SU-DHL-6 (cell line): ENCODE measurements around the gene ABCF2.

Experiments
- H2AFZ ChIP-seq: fragments of 200-600 bp; sonication (generic); 2 replicates; pipeline ENCODE4 v1.6.1; 2014; ENCODE audit warnings: low read depth, mild to moderate bottlenecking, moderate library complexity, mixed read lengths, antibody characterized with exemption, low read length; ENCODE audit not compliant: severe bottlenecking
- H3F3A ChIP-seq: fragments of 200-600 bp; shearing (Covaris generic); 2 replicates; pipeline ENCODE4 v1.6.0; 2016; ENCODE audit warnings: antibody characterized with exemption, mild to moderate bottlenecking; ENCODE audit not compliant: insufficient read depth
- H3K27ac ChIP-seq: fragments of 200-600 bp; sonication (generic); 2 replicates; pipeline ENCODE4 v1.5.1; 2016; ENCODE audit warnings: low read depth, mild to moderate bottlenecking, low read length, moderate library complexity, mixed read lengths
- H3K27me3 ChIP-seq: fragments of 200-600 bp; sonication (generic), shearing (Covaris generic); 2 replicates; pipeline ENCODE4 v1.6.0; 2014; ENCODE audit warnings: mild to moderate bottlenecking, low read length
- H3K36me3 ChIP-seq: fragments of 200-600 bp; sonication (generic); 2 replicates; pipeline ENCODE4 v1.6.1; 2014; ENCODE audit warnings: mild to moderate bottlenecking, low read length, mixed read lengths
- H3K4me2 ChIP-seq: fragments of 300-600, 200-600 bp; shearing (Covaris generic), sonication (generic); 2 replicates; pipeline ENCODE4 v1.6.0; 2014; ENCODE audit warnings: low read length, low read depth, mild to moderate bottlenecking; ENCODE audit not compliant: poor library complexity, severe bottlenecking
- H3K4me3 ChIP-seq: fragments of 200-600 bp; sonication (generic); 2 replicates; pipeline ENCODE4 v1.5.1; 2014; ENCODE audit warnings: antibody characterized with exemption, low read length, mild to moderate bottlenecking, mixed read lengths; ENCODE audit not compliant: insufficient read depth, poor library complexity, severe bottlenecking
- H3K79me2 ChIP-seq: fragments of 200-600 bp; sonication (generic); 2 replicates; pipeline ENCODE4 v1.6.1; 2014; ENCODE audit warnings: mild to moderate bottlenecking, low read length, moderate library complexity; ENCODE audit not compliant: insufficient read depth
- H3K9ac ChIP-seq: fragments of 200-600 bp; sonication (generic); 2 replicates; pipeline ENCODE4 v1.7.0; 2014; ENCODE audit warnings: mild to moderate bottlenecking, low read length
- H3K9me2 ChIP-seq: fragments of 200-600 bp; sonication (generic); replicated peaks from 2 replicates; pipeline ENCODE4 v1.6.1; 2014; ENCODE audit warnings: low read length; ENCODE audit not compliant: insufficient read depth
- H3K9me3 ChIP-seq: fragments of 200-600 bp; sonication (generic); 2 replicates; pipeline ENCODE4 v1.6.1; 2014; ENCODE audit warnings: low read length, mixed read lengths; ENCODE audit not compliant: insufficient read depth
- H4K20me1 ChIP-seq: fragments of 200-600 bp; sonication (generic); 2 replicates; pipeline ENCODE4 v1.6.1; 2014; ENCODE audit warnings: low read depth, mild to moderate bottlenecking, antibody characterized with exemption, low read length, moderate library complexity, mixed read lengths
- EZH2phosphoT487 ChIP-seq: fragments of 200-600 bp; sonication (generic), shearing (Covaris generic); conservative IDR thresholded peaks from 2 replicates; pipeline ENCODE4 v1.6.1; 2018; ENCODE audit warnings: mild to moderate bottlenecking, antibody characterized with exemption, low read length, moderate library complexity, mixed read lengths
- TF ChIP-seq, protein P1 (sequence below): fragments of 200-600 bp; sonication (generic); IDR thresholded peaks from one replicate; pipeline ENCODE4 v1.5.1; 2017; ENCODE audit warnings: antibody characterized with exemption, mild to moderate bottlenecking, low read length, moderate library complexity; ENCODE audit not compliant: insufficient read depth, poor library complexity, severe bottlenecking

The ABCF2 gene

DNA sequence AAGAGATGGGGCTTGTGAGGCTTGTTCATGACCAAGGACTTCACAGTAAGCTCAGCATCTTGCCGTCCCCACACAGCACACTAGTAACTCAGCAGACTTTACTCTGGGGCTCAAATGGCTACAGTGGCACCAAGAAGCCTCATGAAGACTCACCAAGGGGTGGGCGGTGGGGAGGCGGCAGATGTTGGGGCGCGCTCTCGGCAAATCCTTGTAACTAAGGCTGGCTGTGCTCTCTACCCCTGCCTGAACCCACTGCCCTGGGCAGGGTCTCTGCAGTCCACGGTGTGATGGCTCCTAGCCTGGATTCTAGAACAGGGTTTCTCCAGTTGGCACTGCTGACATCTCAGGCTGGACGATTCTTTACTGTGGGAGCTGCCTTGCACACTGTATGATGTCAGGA, 33.9 kb upstream of the ABCF2 start:
- Histone ChIP-seq H2AFZ (no peak overlapping the region), H3K9me2 (no peaks in the 10 kb centered on the region), H3K9me3 (no peaks in the 10 kb centered on the region), H3K27ac (no peak overlapping the region), H3K36me3 (no peaks in the 10 kb centered on the region), H3K4me3 (no peak overlapping the region), H3F3A (no peaks in the 10 kb centered on the region), H3K4me2 (no peak overlapping the region), H4K20me1 (no peaks in the 10 kb centered on the region), H3K27me3 (no peaks in the 10 kb centered on the region; the same call in 1 of the 2 replicates), H3K79me2 (no peaks in the 10 kb centered on the region), H3K9ac (no peak overlapping the region)
- no peak for TF ChIP-seq EZH2phosphoT487
- TF ChIP-seq, protein P1, sequence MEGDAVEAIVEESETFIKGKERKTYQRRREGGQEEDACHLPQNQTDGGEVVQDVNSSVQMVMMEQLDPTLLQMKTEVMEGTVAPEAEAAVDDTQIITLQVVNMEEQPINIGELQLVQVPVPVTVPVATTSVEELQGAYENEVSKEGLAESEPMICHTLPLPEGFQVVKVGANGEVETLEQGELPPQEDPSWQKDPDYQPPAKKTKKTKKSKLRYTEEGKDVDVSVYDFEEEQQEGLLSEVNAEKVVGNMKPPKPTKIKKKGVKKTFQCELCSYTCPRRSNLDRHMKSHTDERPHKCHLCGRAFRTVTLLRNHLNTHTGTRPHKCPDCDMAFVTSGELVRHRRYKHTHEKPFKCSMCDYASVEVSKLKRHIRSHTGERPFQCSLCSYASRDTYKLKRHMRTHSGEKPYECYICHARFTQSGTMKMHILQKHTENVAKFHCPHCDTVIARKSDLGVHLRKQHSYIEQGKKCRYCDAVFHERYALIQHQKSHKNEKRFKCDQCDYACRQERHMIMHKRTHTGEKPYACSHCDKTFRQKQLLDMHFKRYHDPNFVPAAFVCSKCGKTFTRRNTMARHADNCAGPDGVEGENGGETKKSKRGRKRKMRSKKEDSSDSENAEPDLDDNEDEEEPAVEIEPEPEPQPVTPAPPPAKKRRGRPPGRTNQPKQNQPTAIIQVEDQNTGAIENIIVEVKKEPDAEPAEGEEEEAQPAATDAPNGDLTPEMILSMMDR, result no peak

DNA sequence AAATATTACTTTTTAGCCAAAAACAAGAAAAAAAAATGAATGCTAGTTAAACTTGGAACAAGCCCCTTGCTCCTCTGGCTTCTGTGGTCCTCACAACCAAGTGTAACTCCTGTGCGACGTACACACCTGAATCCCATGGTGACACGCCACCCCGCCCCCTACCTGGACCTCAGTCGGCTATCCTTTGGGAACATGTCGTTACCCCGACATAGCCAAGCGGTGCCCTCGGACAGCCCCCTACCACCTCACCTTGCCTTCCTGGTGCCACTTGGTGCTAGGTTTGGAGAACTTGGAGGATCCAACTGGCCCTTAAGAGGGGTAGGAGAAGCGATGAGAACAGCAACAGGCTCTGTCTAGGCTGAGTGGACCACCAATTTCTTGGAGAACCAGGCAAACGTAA, 33.5 kb upstream of the ABCF2 start:
- no peak overlapping the region for H2AFZ ChIP-seq
- no peaks in the 10 kb centered on the region for H3K9me3 ChIP-seq
- no peaks in the 10 kb centered on the region for H3K9me2 ChIP-seq
- TF ChIP-seq, protein P1, result no peak
- TF ChIP-seq EZH2phosphoT487, result no peak
- H3K4me2 ChIP-seq, result no peak overlapping the region
- no peaks in the 10 kb centered on the region; the same call in 1 of the 2 replicates for H3K27me3 ChIP-seq
- no peaks in the 10 kb centered on the region for H4K20me1 ChIP-seq
- no peaks in the 10 kb centered on the region for H3K79me2 ChIP-seq
- H3F3A ChIP-seq, result no peaks in the 10 kb centered on the region
- H3K4me3 ChIP-seq, result no peak overlapping the region
- no peak overlapping the region for H3K9ac ChIP-seq
- no peak overlapping the region for H3K27ac ChIP-seq
- H3K36me3 ChIP-seq, result no peaks in the 10 kb centered on the region

DNA sequence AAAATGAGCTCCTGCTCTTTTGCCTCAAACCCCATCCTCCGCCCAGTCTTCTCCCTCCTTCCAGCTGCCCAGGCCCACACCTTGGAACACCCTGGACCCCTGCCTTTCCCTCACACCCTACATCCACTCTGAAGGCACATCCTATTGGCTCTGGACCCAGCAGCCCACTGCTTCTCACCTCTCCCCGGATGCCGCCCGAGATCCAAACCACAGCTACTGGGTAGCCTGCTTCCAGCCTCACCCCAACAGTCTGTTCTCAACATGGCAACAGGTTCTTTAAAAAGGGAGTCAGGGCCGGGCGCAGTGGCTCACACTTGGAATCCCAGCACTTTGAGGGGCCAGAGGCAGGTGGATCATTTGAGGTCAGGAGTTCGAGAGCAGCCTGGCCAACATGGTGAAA, 31.0 kb upstream of the ABCF2 start:
- H4K20me1 ChIP-seq, result no peaks in the 10 kb centered on the region
- H3K36me3 ChIP-seq, result no peaks in the 10 kb centered on the region
- no peaks in the 10 kb centered on the region; the same call in 1 of the 2 replicates for H3K27me3 ChIP-seq

More for the DNA sequence above, 31.0 kb upstream of the ABCF2 start:
- no peak overlapping the region for H3K9ac ChIP-seq
- H2AFZ ChIP-seq, result no peak overlapping the region
- no peaks in the 10 kb centered on the region for H3K9me3 ChIP-seq
- H3K9me2 ChIP-seq, result no peaks in the 10 kb centered on the region
- no peak for TF ChIP-seq EZH2phosphoT487
- TF ChIP-seq, protein P1, result no peak
- H3K4me2 ChIP-seq, result no peak overlapping the region
- no peaks in the 10 kb centered on the region for H3K79me2 ChIP-seq
- H3K4me3 ChIP-seq, result no peak overlapping the region
- H3F3A ChIP-seq, result no peaks in the 10 kb centered on the region
- H3K27ac ChIP-seq, result no peak overlapping the region
